ENCODE measurements around the gene RPA1. TPM values are rescaled to one million over a fixed set of nuclear protein-coding genes. Genes with fewer than 3 reads are reported as not detected.

RPA1 gene
- total and polyA plus RNA-seq, 9 of the 15 experiments (the other 6 are each of a cell fraction or from before 2014, with no cell fraction given), result 25.2 to 125 (median 47.4) TPM

- no peak for TF ChIP-seq MGA (IDR thresholded peaks at IDR 0.05)
- TF ChIP-seq GATAD2A (IDR thresholded peaks at IDR 0.05), result no peak
- no peak for TF ChIP-seq CTBP1 (IDR thresholded peaks at IDR 0.05; ENCODE audit: borderline replicate concordance)
- TF ChIP-seq MTA3 (IDR thresholded peaks at IDR 0.05; ENCODE audit: borderline replicate concordance), result no peak
- TF ChIP-seq BRD9 (IDR thresholded peaks at IDR 0.05; ENCODE audit: low read depth, partially characterized antibody), result no peak
- TF ChIP-seq ZNF280A (IDR thresholded peaks at IDR 0.05; ENCODE audit: low read depth, partially characterized antibody), result no peak
Observed at GRCh38 chr17:1803280-1803679, 26.5 kb upstream of the RPA1 start (continued).
